Type B pancreatic cell (in vitro differentiated cells): ENCODE data around the gene C1orf159. TPM values are rescaled to one million over a fixed set of nuclear protein-coding genes. Genes with fewer than 3 reads are reported as not detected.
A peak's percentile ranks its signal among the peaks of the same experiment; 100 is the strongest.
"Not testable (repeated sequence)": the region's sequence is repeated elsewhere in the genome, so short reads cannot be mapped to it uniquely, and the experiment has no call there.

Experiments
- DNase-seq: peaks from one replicate; pipeline ENCODE4 v3.0.0; 2021; ENCODE audit warnings: mixed read lengths; ENCODE audit not compliant: unreplicated experiment; ENCODE audit errors: extremely low spot score
- H3K27ac Mint-ChIP-seq: 2 replicates; pipeline ENCODE4 v1.8.0; 2021; ENCODE audit warnings: mild to moderate bottlenecking, mixed read lengths
- H3K27me3 Mint-ChIP-seq: 2 replicates; pipeline ENCODE4 v1.8.0; 2021; ENCODE audit warnings: mixed read lengths
- H3K36me3 Mint-ChIP-seq: 2 replicates; pipeline ENCODE4 v1.8.0; 2021; ENCODE audit warnings: mixed read lengths
- H3K4me1 Mint-ChIP-seq: one replicate; pipeline ENCODE4 v1.8.0; 2021; ENCODE audit warnings: mixed read lengths; ENCODE audit not compliant: unreplicated experiment
- H3K4me3 Mint-ChIP-seq: 2 replicates; pipeline ENCODE4 v1.8.0; 2021; ENCODE audit warnings: mild to moderate bottlenecking, mixed read lengths
- H3K9me3 Mint-ChIP-seq: 2 replicates; pipeline ENCODE4 v1.8.0; 2021; ENCODE audit warnings: mixed read lengths
- total RNA-seq: library from RNA; stranded (reverse); gene quantifications from 2 replicates; pipeline ENCODE4 v1.2.1, GENCODE V29; 2021; ENCODE audit warnings: low replicate concordance
- TF ChIP-seq, protein P1 (sequence below): fragments of 200-600 bp; sonication (generic); conservative IDR thresholded peaks from 2 replicates; pipeline ENCODE4 v1.5.0; 2021; ENCODE audit warnings: antibody characterized with exemption, mild to moderate bottlenecking

The C1orf159 gene
- total RNA-seq, 1 donor from 2014 or later: 21.2 TPM

DNA sequence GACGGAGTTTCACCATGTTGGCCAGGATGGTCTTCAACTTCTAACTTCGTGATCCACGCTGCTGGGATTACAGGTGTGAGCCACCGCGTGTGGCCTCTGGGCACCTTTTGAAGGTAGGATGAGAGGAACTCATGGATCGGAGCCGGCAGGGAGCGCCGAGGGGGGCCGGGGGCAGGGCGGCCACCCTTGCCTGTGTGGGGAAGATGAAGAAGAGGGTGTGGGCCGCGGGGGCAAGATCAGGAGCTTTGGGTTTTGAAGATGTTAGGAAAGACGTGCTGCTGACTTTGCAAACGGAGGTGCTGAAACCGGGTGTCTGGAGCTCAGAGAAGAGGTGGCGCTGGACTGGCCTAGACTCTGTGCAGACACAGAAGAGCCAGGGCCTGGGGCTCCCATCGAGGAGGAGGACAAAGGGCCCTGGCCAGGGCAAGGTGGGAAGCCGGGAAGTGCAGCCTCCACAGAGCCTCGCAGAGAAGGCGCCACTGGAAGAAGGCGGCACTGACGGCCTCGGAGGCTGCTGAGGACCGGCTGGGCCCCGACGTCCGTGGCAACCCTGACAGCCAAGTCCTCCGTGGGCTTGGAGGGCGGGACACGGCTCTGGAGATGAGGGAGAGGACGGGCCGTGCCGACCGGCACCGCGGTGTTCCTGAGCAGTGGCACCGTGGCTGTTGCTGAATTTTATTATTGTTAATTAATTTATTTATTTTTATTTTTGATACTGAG lies 55.4 kb downstream of the C1orf159 start:
- H3K4me1 Mint-ChIP-seq: peaks cover 5% of the 10 kb centered on the region
- peaks cover 41% of the 10 kb centered on the region for H3K27me3 Mint-ChIP-seq
- TF ChIP-seq, protein P1, sequence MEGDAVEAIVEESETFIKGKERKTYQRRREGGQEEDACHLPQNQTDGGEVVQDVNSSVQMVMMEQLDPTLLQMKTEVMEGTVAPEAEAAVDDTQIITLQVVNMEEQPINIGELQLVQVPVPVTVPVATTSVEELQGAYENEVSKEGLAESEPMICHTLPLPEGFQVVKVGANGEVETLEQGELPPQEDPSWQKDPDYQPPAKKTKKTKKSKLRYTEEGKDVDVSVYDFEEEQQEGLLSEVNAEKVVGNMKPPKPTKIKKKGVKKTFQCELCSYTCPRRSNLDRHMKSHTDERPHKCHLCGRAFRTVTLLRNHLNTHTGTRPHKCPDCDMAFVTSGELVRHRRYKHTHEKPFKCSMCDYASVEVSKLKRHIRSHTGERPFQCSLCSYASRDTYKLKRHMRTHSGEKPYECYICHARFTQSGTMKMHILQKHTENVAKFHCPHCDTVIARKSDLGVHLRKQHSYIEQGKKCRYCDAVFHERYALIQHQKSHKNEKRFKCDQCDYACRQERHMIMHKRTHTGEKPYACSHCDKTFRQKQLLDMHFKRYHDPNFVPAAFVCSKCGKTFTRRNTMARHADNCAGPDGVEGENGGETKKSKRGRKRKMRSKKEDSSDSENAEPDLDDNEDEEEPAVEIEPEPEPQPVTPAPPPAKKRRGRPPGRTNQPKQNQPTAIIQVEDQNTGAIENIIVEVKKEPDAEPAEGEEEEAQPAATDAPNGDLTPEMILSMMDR: no peak
- H3K9me3 Mint-ChIP-seq: no peaks in the 10 kb centered on the region
- no peak overlapping the region for H3K27ac Mint-ChIP-seq
- no peaks in the 10 kb centered on the region for H3K36me3 Mint-ChIP-seq
- no peak for DNase-seq
- H3K4me3 Mint-ChIP-seq: peak overlapping the region; percentile 45

DNA sequence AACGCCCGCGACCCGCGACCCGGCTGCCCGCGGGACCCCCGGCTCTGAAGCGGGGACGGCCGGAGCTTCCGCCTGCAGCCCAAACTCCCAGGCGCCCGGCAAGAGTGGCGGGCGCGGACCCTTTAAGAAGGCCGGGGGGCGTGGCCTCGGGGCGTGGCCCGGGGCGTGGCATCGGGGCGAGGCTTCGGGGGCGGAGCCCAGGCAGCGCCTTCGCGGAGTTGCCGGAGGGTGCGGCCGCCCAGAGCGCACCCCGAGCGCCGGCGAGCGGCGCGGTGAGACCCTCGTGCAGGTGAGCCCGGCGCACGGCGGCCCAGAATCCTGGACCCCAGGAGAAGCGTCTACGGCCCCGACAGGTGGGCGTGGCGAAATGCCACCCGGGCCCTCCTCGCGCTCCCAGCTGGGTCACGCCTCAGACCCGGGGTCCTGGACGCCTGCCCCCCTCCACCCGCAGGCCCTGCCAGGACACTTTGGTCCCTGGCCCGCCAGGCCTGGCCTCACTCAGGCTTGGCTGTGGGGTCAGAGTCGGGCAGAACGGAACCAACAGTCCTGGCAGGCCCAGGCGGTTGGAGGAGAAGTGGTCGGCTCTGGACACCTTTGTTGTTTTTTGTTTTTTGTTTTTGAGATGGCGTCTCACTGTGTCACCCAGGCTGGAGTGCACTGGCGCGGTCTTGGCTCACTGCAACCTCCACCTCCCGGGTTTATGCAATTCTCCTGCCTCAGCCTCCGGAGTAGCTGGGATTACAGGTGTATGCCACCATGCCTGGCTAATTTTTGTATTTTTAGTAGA lies 56.2 kb downstream of the C1orf159 start:
- H3K27ac Mint-ChIP-seq: no peak overlapping the region
- no peaks in the 10 kb centered on the region for H3K9me3 Mint-ChIP-seq
- TF ChIP-seq, protein P1: no peak
- no peaks in the 10 kb centered on the region for H3K36me3 Mint-ChIP-seq
- peaks cover 5% of the 10 kb centered on the region for H3K4me1 Mint-ChIP-seq
- no peak for DNase-seq
- H3K4me3 Mint-ChIP-seq: peak overlapping the region; percentile 45
- peaks cover 40% of the 10 kb centered on the region for H3K27me3 Mint-ChIP-seq

DNA sequence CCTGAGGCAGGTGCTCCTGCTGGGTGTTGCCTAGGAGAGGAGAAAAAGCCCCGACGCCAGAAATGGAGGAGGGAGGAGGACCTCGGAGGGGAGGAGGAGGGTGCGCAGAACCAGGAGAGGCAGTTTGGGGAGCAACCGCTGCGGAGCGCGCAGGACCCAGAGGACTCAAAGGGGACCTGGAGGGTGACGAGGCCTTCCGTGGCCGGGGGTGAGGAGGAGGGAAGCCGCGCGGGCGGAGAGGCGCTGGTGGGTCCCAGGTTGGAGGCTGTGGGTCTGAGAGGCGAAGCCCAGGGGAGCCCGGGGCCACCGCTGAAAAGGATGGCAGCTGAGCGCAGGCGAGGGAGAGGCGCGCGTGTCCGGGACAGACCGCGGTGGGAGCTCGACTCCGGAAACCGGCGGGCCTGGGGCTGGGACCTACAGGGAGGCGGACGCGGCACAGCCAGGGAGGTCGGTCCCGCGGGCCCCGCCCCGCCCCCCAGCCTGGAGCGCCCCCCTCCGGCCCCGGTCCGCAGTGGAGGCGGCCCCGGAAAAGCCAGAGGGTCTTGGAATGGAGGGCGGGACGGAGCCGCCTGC lies 56.9 kb downstream of the C1orf159 start:
- TF ChIP-seq, protein P1: peak; percentile 69
- Mint-ChIP-seq H3K9me3 (no peaks in the 10 kb centered on the region), H3K4me3 (peak overlapping the region; percentile 79), H3K4me1 (peaks cover 5% of the 10 kb centered on the region), H3K27ac (no peak overlapping the region), H3K27me3 (peaks cover 40% of the 10 kb centered on the region), H3K36me3 (no peaks in the 10 kb centered on the region)
- DNase-seq: no peak

DNA sequence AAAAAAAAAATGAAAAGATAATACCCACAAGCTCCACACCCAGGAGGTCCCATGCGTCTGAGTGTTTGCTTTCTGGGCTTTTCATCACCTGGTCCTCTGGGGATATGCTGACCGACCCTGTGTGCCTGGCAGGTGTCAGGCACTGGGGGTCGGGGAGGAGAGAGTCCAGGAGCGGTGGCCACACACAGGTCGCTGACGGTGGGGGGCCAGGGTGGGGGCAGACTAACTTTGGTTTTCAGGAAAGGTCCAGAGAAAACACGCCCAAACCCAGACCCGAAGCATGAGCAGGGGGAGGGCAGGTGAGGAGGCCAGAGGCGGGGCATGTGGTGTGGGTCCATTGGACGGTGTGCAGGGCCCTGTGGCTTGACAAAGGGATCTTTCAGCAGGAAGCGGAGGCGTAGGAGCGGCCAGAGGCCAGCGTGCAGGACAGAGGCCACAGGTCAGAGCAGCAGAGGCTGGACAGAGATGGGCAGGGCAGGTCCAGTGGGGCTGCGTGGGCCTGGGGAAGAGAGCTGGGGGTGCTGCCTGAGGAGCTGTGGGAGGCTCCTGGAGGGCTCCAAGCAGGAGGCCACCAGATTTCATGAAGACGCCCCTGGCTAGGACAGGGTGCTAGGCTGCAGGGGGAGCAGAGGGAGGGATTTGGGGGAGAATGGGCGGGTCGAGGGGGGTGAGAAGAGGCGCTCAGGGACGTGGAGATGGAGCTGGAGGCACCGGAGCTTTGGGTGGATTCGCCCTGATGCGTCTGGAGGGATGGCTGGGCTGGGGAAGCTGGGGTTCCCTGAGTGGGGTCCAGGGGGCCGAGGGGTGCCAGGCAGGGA lies 57.6 kb downstream of the C1orf159 start:
- Mint-ChIP-seq H3K36me3 (no peaks in the 10 kb centered on the region), H3K9me3 (no peaks in the 10 kb centered on the region), H3K4me1 (peaks cover 5% of the 10 kb centered on the region), H3K27ac (peak overlapping the region; percentile 51), H3K27me3 (peaks cover 40% of the 10 kb centered on the region), H3K4me3 (peak overlapping the region; percentile 79)
- TF ChIP-seq, protein P1: no peak
- no peak for DNase-seq

DNA sequence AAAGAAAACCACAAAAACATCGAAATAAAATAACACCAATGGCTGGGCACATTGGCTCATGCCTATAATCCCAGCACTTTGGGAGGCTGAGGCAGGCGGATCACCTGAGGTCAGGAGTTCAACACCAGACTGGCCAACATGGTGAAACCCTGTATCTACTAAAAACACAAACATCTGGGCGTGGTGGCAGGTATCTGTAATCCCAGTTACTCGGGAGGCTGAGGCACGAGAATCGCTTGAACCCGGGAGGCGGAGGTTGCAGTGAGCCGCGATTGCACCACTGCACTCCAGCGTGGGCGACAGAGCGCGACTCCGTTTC lies 58.2 kb downstream of the C1orf159 start:
- not testable (repeated sequence) for H3K4me1 Mint-ChIP-seq, H3K27ac Mint-ChIP-seq, H3K36me3 Mint-ChIP-seq, DNase-seq, H3K9me3 Mint-ChIP-seq
- Mint-ChIP-seq H3K27me3 (peaks cover 40% of the 10 kb centered on the region), H3K4me3 (peak overlapping the region; percentile 51)
